Measurements from ENCODE around the gene TTLL3. TPM values are rescaled to one million over a fixed set of nuclear protein-coding genes. Genes with fewer than 3 reads are reported as not detected.

TTLL3 gene
- total and polyA plus RNA-seq, 2 donors (not counting 3 experiments of a cell fraction or from before 2014, with no cell fraction given): 43.5 to 65.2 TPM

DNA sequence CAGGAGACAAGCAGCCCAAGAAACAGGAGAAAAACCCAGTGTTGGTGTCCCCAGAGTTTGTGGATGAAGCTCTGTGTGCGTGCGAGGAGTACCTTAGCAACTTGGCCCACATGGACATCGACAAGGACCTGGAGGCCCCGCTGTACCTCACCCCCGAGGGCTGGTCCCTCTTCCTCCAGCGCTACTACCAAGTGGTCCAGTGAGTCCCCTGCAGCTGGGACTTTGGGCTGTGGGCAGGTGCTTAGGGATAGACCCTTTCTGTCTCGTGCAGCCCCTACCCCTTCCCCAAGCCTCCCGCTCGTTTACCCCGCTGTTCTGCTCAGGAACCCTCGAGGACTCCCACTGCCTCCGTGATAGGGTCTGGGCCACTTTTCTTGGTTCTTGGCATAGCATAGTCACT lies 10.5 kb downstream of the TTLL3 start:
- intact Hi-C loops (cut with micrococcal nuclease) (no loop called here), dilution Hi-C loops (cut with MboI; ENCODE audit: extremely low pct_ligation_motif_present, low sequenced_read_pairs) (no loop called here)
- BruUV-seq (replicated peaks): no TSS peak
- Histone ChIP-seq H2AFZ (ENCODE audit: low read depth, low read length) (no peak overlapping the region), H3K9ac (replicated peaks; ENCODE audit: extremely low read depth, insufficient read depth, low read length) (no peak overlapping the region), H3K4me3 (replicated peaks in 1 of 3; ENCODE audit: insufficient read depth in 1 of 3, low read depth in 1 of 3, low read length in 3 of 3) (no peak overlapping the region), H3K27me3 (ENCODE audit: control insufficient read depth in 2 of 2, insufficient read depth in 2 of 2, low read length in 2 of 2) (no peaks in the 10 kb centered on the region), H3K27ac (ENCODE audit: insufficient read depth, low read depth, low read length) (no peak overlapping the region), H3K4me1 (ENCODE audit: control insufficient read depth, extremely low read depth, insufficient read depth, low read length) (no peaks in the 10 kb centered on the region), H3K79me2 (ENCODE audit: control insufficient read depth, insufficient read depth, low read length) (no peaks in the 10 kb centered on the region), H3K4me2 (ENCODE audit: insufficient read depth, low read length) (no peak overlapping the region), H4K20me1 (replicated peaks; ENCODE audit: control insufficient read depth, extremely low read depth, insufficient read depth, low read length) (no peaks in the 10 kb centered on the region), H3K9me1 (replicated peaks; ENCODE audit: control insufficient read depth, extremely low read depth, insufficient read depth, low read length) (no peaks in the 10 kb centered on the region), H3K9me3 (replicated peaks; ENCODE audit: control insufficient read depth, insufficient read depth, low read length) (no peaks in the 10 kb centered on the region), H3K36me3 (ENCODE audit: control insufficient read depth in 2 of 2, extremely low read depth in 1 of 2, insufficient read depth in 2 of 2, low read length in 2 of 2) (peaks cover 0 to 5% of the 10 kb centered on the region in 2 experiments)
- TF ChIP-seq POLR2A (IDR thresholded peaks at IDR 0.05; ENCODE audit: low read depth, low read length) (no peak), JUN (IDR thresholded peaks at IDR 0.05; ENCODE audit: borderline replicate concordance, insufficient read depth, insufficient read length, low read depth) (no peak)
- CTCF ChIA-PET: no interaction called here
- DNase-seq (ENCODE audit: low read depth, low spot score): no peak
- FAIRE-seq: no peak
- POLR2A ChIA-PET: no interaction called here

DNA sequence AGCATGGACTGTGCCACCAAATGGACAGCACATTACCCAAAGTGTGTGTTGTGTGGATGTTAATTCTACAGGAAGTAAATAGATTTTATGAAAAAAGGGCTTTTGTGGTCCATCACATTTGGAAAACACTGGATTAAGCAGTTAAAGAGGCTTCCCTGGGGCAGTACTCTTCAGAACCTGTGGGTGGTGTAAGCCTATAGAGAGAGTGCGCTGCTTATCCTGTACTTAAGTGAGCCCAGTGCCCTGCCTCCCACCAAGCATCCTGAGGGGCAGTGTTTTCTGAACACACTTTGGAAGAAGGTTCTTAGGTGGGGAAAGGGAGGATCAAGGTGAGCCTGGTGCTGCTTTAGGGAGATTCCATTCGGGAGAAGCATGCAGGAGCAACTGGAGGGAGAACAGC lies 10.9 kb downstream of the TTLL3 start:
- Histone ChIP-seq H3K36me3 (ENCODE audit: control insufficient read depth in 2 of 2, extremely low read depth in 1 of 2, insufficient read depth in 2 of 2, low read length in 2 of 2) (peaks cover 0 to 2% of the 10 kb centered on the region in 2 experiments), H3K27me3 (ENCODE audit: control insufficient read depth in 2 of 2, insufficient read depth in 2 of 2, low read length in 2 of 2) (no peaks in the 10 kb centered on the region), H4K20me1 (replicated peaks; ENCODE audit: control insufficient read depth, extremely low read depth, insufficient read depth, low read length) (no peaks in the 10 kb centered on the region), H3K4me2 (ENCODE audit: insufficient read depth, low read length) (no peak overlapping the region), H3K9me1 (replicated peaks; ENCODE audit: control insufficient read depth, extremely low read depth, insufficient read depth, low read length) (no peaks in the 10 kb centered on the region), H3K27ac (ENCODE audit: insufficient read depth, low read depth, low read length) (no peak overlapping the region), H3K9ac (replicated peaks; ENCODE audit: extremely low read depth, insufficient read depth, low read length) (no peak overlapping the region), H3K79me2 (ENCODE audit: control insufficient read depth, insufficient read depth, low read length) (no peaks in the 10 kb centered on the region), H2AFZ (ENCODE audit: low read depth, low read length) (no peak overlapping the region), H3K4me1 (ENCODE audit: control insufficient read depth, extremely low read depth, insufficient read depth, low read length) (no peaks in the 10 kb centered on the region), H3K9me3 (replicated peaks; ENCODE audit: control insufficient read depth, insufficient read depth, low read length) (no peaks in the 10 kb centered on the region), H3K4me3 (replicated peaks in 1 of 3; ENCODE audit: insufficient read depth in 1 of 3, low read depth in 1 of 3, low read length in 3 of 3) (no peak overlapping the region)
- FAIRE-seq (no peak), DNase-seq (ENCODE audit: low read depth, low spot score) (peak; percentile 18)
- intact Hi-C loops (cut with micrococcal nuclease) (no loop called here), dilution Hi-C loops (cut with MboI; ENCODE audit: extremely low pct_ligation_motif_present, low sequenced_read_pairs) (no loop called here)
- no TSS peak for BruUV-seq (replicated peaks)
- CTCF ChIA-PET: no interaction called here
- no peak for TF ChIP-seq POLR2A (IDR thresholded peaks at IDR 0.05; ENCODE audit: low read depth, low read length)
- TF ChIP-seq, protein P1, sequence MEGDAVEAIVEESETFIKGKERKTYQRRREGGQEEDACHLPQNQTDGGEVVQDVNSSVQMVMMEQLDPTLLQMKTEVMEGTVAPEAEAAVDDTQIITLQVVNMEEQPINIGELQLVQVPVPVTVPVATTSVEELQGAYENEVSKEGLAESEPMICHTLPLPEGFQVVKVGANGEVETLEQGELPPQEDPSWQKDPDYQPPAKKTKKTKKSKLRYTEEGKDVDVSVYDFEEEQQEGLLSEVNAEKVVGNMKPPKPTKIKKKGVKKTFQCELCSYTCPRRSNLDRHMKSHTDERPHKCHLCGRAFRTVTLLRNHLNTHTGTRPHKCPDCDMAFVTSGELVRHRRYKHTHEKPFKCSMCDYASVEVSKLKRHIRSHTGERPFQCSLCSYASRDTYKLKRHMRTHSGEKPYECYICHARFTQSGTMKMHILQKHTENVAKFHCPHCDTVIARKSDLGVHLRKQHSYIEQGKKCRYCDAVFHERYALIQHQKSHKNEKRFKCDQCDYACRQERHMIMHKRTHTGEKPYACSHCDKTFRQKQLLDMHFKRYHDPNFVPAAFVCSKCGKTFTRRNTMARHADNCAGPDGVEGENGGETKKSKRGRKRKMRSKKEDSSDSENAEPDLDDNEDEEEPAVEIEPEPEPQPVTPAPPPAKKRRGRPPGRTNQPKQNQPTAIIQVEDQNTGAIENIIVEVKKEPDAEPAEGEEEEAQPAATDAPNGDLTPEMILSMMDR (IDR thresholded peaks at IDR 0.05; ENCODE audit: extremely low read depth in 1 of 2, insufficient read depth in 1 of 2, low read depth in 1 of 2, low read length in 2 of 2): peak; percentile 41 to 49
- POLR2A ChIA-PET: no interaction called here

Data from endothelial cell of umbilical vein (primary cell).